ELR (cell line): ENCODE results near the gene PRDX5.

Source experiments
- DNase-seq: peaks from one replicate; pipeline ENCODE4 v3.0.0-alpha.2; 2015; ENCODE audit warnings: low read depth

The PRDX5 gene

GRCh38 chr11:64324692-64325469, 7.0 kb downstream of the PRDX5 start:
- no peak for DNase-seq

- DNase-seq: no peak
These were observed 9.5 kb downstream of the PRDX5 start for GRCh38 chr11:64327375-64327774.

- no peak for DNase-seq
These were observed 10.1 kb downstream of the PRDX5 start for GRCh38 chr11:64327993-64328392.

- DNase-seq: no peak
These were observed 13.0 kb downstream of the PRDX5 start for GRCh38 chr11:64330888-64331287.

- DNase-seq: peak; percentile 96
These were observed 13.8 kb downstream of the PRDX5 start for GRCh38 chr11:64331569-64332371.

- no peak for DNase-seq
These were observed 15.6 kb downstream of the PRDX5 start for GRCh38 chr11:64333556-64333955.

- DNase-seq: peak; percentile 99
These were observed 17.1 kb downstream of the PRDX5 start for GRCh38 chr11:64334764-64335735.

- DNase-seq: no peak
These were observed 19.8 kb downstream of the PRDX5 start for GRCh38 chr11:64337538-64338249.

- DNase-seq: no peak
These were observed 20.8 kb downstream of the PRDX5 start for GRCh38 chr11:64338716-64339115.

GRCh38 chr11:64339286-64339685, 21.4 kb downstream of the PRDX5 start:
- DNase-seq: no peak

GRCh38 chr11:64339754-64340408, 22.0 kb downstream of the PRDX5 start, which contains the start of gene CCDC88B:
Gene CCDC88B (plus strand): TSS chr11:64340204. CDS start chr11:64340267, 63 bp downstream.
- DNase-seq: no peak

GRCh38 chr11:64340671-64341335, 22.9 kb downstream of the PRDX5 start:
- DNase-seq: no peak

GRCh38 chr11:64341429-64341828, 23.5 kb downstream of the PRDX5 start:
- no peak for DNase-seq

GRCh38 chr11:64341851-64342791, 24.2 kb downstream of the PRDX5 start:
- peak; percentile 89 for DNase-seq

GRCh38 chr11:64342869-64343745, 25.2 kb downstream of the PRDX5 start:
- DNase-seq: no peak

- DNase-seq: peak; percentile 26
These were observed 26.0 kb downstream of the PRDX5 start for GRCh38 chr11:64343767-64344559.

GRCh38 chr11:64344787-64345186, 26.9 kb downstream of the PRDX5 start:
- DNase-seq: no peak
